ENCODE results near the gene SIL1.

- TF ChIP-seq, protein P1, sequence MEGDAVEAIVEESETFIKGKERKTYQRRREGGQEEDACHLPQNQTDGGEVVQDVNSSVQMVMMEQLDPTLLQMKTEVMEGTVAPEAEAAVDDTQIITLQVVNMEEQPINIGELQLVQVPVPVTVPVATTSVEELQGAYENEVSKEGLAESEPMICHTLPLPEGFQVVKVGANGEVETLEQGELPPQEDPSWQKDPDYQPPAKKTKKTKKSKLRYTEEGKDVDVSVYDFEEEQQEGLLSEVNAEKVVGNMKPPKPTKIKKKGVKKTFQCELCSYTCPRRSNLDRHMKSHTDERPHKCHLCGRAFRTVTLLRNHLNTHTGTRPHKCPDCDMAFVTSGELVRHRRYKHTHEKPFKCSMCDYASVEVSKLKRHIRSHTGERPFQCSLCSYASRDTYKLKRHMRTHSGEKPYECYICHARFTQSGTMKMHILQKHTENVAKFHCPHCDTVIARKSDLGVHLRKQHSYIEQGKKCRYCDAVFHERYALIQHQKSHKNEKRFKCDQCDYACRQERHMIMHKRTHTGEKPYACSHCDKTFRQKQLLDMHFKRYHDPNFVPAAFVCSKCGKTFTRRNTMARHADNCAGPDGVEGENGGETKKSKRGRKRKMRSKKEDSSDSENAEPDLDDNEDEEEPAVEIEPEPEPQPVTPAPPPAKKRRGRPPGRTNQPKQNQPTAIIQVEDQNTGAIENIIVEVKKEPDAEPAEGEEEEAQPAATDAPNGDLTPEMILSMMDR (IDR thresholded peaks at IDR 0.05; ENCODE audit: insufficient read depth, low read depth, low read length), result no peak
- TF ChIP-seq EZH2 (IDR thresholded peaks at IDR 0.05; ENCODE audit: insufficient read depth, low read length), result no peak
Observed at GRCh38 chr5:139046551-139046950, 151.6 kb downstream of the SIL1 start.
